Amniotic stem cell (primary cell): Measurements from ENCODE around the gene WDR19.
"Not testable (repeated sequence)": the region's sequence is repeated elsewhere in the genome, so short reads cannot be mapped to it uniquely, and the experiment has no call there.

Source experiments
- DNase-seq: peaks from one replicate; lab custom pipeline; 2025; lab: John Stamatoyannopoulos, UW

Gene WDR19

GRCh38 chr4:39233114-39233513, 50.8 kb downstream of the WDR19 start:
- DNase-seq: no peak

- no peak for DNase-seq
These were observed 51.5 kb downstream of the WDR19 start for GRCh38 chr4:39233783-39234182.

- no peak for DNase-seq
These were observed 52.7 kb downstream of the WDR19 start for GRCh38 chr4:39235021-39235420.

GRCh38 chr4:39235696-39236095, 53.4 kb downstream of the WDR19 start:
- DNase-seq: no peak

GRCh38 chr4:39237179-39237578, 54.9 kb downstream of the WDR19 start:
- DNase-seq: no peak

- DNase-seq: no peak
These were observed 61.1 kb downstream of the WDR19 start for GRCh38 chr4:39243462-39243861.

GRCh38 chr4:39255266-39255665, 72.9 kb downstream of the WDR19 start:
- no peak for DNase-seq

GRCh38 chr4:39255871-39256270, 73.5 kb downstream of the WDR19 start:
- no peak for DNase-seq

- no peak for DNase-seq
These were observed 74.1 kb downstream of the WDR19 start for GRCh38 chr4:39256436-39256835.

GRCh38 chr4:39259571-39260330, 77.4 kb downstream of the WDR19 start:
- DNase-seq: no peak

GRCh38 chr4:39263895-39264294, 81.6 kb downstream of the WDR19 start:
- no peak for DNase-seq

- DNase-seq: no peak
These were observed 92.2 kb downstream of the WDR19 start for GRCh38 chr4:39274503-39274902.

- not testable (repeated sequence) for DNase-seq
These were observed 95.3 kb downstream of the WDR19 start for GRCh38 chr4:39277661-39278060.

GRCh38 chr4:39278476-39278875, 96.1 kb downstream of the WDR19 start:
- DNase-seq: no peak

- no peak for DNase-seq
These were observed 97.1 kb downstream of the WDR19 start for GRCh38 chr4:39279416-39279815.

- no peak for DNase-seq
These were observed 98.4 kb downstream of the WDR19 start for GRCh38 chr4:39280770-39281169.

GRCh38 chr4:39285111-39285795, 102.9 kb downstream of the WDR19 start:
- no peak for DNase-seq

- DNase-seq: no peak
These were observed 103.5 kb downstream of the WDR19 start for GRCh38 chr4:39285853-39286252.

- no peak for DNase-seq
These were observed 103.9 kb downstream of the WDR19 start for GRCh38 chr4:39286263-39286662.

GRCh38 chr4:39287223-39287622, 104.9 kb downstream of the WDR19 start:
- DNase-seq: no peak

- no peak for DNase-seq
These were observed 109.4 kb downstream of the WDR19 start for GRCh38 chr4:39291686-39292085.

- not testable (repeated sequence) for DNase-seq
These were observed 110.1 kb downstream of the WDR19 start for GRCh38 chr4:39292433-39292832.

- no peak for DNase-seq
These were observed 113.5 kb downstream of the WDR19 start for GRCh38 chr4:39295784-39296183.

GRCh38 chr4:39302901-39303300, 120.6 kb downstream of the WDR19 start:
- no peak for DNase-seq
